ENCODE measurements around the gene PLCXD1.
"Not testable (repeated sequence)": the region's sequence is repeated elsewhere in the genome, so short reads cannot be mapped to it uniquely, and the experiment has no call there.

Gene PLCXD1

DNA sequence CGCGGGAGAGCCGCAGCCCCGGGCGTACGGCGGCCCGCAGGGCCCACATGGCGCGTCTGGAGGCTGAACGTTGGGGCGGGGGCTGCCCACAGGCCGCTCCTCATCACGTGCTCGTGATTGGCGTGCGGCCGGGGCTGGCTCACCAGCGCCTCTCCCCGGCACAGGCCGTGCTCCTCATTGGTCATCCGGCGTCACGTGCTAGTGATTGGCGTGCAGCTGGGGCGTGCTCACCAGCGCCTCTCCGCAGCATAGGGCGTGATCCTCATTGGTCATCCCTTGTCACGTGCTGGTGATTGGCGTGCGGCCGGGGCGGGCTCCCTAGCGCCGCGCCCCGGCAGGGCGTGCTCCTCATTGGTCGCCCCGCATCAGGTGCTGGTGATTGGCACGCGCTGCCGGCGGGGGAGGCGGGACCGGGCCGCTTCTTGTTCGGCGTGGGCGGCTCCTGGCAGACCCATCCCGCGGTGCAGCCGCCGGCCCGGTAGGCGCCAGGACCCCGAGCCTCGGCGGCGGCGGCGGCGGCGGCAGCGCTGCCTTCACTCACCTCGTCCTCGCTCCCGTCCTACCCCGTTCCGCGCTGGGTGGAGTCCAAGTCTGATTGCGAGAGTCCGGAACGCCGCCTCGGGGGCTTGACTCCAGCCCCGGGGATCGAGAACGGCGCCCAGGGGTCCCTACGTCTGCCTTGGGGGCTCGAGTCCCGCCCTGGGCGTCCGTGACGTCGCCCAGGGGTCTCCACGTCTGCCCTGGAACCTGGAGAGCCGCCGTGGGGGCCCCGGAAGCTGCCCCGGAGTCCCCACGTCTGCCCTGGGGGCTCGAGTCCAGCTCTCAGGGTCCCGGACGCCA is 37.8 kb downstream of the PLCXD1 start, which contains the start of gene GTPBP6:
GTPBP6 (minus strand) TSS at position 58 of the 840 bp plus-strand sequence; CDS start at position 49, 9 bp downstream.
- no peak for DNase-seq

DNA sequence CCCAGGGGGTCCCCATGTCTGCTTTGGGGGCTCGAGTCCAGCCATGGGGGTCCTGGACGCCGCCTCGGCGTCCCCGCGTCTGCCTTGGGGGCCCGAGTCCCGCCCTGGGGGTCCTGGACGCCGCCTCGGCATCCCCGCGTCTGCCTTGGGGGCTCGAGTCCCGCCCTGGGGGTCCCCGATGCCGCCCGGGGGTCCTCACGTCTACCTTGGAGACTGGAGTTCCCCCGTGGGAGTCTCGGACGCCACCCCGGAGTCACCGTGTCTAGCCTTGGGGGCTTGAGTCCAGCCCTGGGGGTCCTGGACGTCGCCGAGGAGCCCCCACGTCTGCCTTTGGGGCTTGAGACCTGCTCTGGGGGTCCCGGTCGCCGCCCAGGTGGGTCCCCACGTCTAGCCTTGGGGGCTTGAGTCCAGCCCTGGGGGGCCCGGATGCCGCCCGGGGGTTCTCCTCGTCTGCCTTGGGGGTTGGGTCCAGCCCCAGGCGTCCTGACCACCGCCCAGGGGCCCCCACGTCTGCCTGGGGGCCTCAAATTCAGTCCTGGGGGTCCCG is 38.5 kb downstream of the PLCXD1 start:
- no peak for DNase-seq

DNA sequence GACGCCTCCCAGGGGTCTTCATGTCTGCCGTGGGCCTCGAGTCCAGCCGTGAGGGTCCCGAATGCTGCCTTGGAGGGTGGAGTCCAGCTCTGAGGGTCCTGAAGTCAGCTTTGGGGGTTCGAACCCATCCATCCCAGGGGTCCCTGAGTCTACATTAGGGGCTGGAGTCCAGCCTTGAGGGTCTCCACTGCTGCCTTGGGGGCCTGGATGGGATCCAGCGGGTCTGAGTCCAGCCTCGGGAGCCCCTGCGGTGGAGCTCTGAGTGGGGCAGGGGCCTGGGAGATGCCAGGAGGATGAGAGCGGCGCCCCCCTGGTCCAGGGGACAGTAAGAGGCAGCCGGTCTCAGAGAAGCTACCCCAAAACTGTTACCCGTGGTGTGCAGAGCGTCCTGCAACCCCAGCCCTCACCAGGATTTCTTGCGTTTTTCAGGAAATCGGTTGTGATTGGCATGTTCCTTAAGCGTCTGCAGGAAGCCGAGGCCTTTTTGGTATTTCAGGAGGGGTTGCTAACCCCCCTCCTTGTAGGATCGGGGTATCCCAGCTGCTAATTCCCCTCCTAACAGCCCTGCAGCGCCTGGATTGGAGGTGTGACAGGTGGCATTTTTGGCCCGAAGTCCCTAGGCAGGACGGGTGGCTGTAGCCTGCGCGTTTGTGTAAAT is 39.1 kb downstream of the PLCXD1 start:
- no peak for DNase-seq

DNA sequence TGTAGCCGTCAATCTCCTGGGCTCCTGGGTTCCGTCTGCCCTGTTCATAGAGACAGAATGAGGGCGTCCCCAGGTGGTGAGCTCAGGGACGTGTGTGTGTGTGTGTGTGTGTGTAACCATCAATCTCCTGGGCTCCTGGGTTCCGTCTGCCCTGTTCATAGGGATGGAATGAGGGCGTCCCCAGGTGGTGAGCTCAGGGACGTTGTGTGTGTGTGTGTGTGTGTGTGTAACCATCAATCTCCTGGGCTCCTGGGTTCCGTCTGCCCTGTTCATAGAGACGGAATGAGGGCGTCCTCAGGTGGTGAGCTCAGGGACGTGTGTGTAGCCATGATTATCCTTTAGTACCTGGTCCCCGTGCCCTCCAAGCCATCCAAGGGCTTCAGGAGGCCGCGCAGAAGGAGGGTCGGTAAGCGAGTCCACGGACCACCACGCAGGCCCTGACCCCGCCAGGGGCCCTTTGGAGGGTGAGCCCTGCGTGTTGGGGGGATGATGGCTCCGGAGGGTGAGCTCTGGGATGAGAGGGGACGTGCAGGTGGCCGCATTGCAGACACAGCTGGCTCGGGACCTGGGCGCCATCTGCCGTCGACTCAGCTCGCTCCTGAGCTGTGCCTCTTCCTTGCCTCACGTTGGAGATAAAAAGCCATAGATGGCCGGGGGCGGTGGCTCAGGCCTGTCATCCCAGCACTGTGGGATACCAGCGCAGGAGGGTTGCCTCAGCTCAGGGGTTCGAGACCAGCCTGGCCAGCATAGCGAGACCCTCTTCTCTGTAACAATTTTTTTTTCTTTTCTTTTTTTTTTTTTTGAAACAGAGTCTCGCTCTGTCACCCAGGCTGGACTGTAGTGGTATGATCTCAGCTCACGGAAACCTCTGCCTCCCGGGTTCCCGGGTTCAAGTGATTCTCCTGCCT is 42.8 kb downstream of the PLCXD1 start:
- DNase-seq = no peak

DNA sequence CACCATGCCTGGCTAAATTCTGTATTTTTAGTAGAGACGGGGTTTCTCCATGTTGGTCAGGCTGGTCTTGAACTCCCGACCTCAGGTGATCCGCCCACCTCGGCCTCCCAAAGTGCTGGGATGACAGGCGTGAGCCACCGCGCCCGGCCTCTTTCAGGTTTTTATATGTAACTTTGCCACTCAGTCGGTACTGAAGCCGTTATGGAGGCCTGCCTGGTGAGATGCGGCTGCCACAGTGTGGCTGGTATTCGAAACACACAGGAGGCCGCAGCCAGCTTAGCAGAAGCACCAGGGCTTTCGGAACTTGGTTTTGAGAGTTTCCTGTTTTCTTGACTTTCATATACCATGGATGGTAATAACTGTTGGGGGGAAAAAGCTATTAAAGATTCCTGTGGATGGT is 43.5 kb downstream of the PLCXD1 start:
- not testable (repeated sequence) for DNase-seq

DNA sequence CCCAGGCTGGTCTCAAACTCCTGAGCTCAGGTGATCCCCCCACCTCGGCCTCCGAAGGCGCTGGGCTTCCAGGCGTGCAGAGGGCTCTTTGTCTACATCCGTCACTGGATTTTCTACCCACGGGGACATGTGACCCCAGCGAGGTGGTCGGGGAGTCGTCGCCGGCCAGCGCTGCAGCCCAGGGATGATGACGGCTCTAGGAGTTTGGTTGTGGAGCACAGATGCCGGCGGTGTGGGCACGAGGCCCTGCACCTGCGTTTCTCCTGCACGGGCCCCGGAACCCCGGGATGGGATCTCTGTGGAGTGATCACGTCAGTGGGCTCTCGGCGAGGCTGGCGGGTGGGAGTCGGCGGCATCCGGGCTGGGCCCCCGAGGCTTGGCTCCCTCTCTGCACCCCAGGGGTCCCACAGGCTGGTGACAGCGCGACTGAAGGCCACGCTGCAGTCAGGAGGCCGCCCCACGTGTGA is 46.5 kb downstream of the PLCXD1 start:
- no peak for DNase-seq

DNA sequence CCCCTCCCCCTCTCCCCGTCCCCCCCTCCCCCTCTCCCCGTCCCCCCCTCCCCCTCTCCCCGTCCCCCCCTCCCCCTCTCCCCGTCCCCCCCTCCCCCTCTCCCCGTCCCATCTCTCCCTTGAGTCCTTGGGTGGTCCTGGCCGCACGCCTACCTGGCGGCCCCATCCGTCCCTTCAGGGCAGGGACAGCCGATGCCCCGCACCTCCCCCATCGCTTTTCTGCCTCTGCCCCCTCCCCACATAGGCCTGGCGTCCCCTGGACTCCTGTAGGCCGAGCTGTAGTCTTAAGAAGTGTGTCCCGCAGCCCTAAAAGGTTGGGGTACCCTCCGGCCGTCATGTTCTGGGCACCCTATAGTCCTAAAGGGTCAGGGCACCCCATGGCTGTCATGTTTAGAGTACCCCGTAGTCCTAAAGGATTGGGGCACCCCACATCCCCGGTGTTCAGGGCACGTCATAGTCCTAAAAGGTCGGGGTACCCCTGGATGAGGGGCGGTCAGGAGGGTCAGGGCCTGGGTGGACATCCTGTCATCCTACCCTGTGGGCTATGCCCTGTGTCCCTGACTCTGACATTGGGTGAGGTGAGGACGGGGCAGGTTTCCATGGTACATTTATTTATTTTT is 48.2 kb downstream of the PLCXD1 start:
- DNase-seq = no peak

DNA sequence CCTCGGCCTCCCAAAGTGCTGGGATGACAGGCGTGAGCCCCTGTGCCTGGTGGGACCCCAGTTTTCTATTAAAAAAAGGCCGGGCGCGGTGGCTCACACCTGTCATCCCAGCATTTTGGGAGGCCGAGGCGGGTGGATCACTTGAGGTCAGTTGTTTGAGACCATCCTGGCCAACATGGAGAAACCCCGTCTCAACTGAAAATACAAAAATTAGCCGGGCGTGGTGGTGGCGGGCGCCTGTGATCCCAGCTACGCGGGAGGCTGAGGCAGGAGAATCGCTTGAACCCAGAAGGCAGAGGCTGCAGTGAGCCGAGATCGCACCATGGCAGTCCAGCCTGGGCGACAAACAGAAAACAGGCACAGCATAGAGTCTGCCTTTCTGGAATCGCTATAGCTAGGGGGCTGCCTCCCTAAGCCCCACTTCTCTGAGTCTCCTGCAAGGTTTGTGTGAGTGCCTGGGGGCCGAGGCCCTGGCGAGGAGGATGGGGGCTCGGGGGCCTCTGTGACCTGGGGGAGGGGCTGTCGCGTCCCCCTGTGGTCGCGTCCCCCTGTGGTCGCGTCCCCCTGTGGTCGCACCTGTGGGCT is 49.1 kb downstream of the PLCXD1 start:
- not testable (repeated sequence) for DNase-seq

DNA sequence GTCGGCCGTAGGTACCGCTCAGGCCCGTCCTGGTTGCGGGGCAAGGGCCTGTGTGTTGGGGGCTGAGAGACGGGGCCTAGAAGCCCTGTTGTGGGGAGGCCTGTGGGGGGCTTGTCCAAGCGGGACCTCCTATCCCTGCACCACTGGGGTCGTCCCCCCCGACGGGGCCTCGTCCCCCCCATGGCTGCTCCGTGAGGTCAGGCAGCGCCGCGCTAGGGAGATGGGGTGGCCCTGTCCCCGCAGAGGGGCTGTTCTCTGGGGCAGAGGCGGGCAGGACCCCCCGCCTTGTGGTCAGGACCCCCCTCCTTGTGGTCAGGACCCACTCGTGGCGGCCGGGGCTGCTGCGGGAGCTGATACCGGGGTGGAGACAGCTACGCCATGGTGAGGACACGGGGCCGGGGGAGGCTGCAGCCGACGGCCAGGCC is 49.6 kb downstream of the PLCXD1 start:
- DNase-seq = no peak

DNA sequence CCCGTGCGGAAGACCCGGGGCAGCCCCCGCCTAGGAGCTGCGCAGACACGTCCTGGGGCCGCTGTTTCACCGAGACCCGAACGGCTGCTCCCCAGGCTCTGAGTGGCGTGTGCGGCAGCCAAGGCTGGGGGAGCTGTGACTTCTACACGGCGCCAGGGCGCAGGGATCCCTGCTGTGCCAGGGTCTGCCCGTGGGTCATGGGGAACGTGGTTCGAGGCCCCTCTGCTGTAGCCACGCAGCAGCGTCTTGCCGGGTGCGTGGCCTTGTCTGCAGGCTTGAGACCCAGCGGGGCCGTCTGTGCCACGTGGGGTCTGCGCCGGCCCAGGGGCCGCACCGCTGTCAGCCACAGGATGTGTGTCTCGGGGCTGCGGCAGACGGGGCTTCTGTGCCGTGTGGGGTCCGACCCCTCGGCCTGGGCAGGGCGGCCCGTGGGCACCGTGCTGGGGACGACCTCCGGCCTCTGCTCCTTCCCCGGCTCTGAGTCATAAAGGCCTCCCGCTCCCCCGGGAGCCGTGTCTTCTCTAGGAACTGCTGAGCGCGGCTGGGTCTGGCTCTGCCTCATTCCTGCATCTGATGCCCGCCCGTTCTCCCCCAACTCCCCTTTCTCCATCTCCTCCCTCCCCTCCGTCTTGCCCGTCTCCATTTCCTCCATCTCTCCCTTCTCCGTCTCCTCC is 50.1 kb downstream of the PLCXD1 start:
- DNase-seq = peak in 1 of 2 experiments; percentile 34

DNA sequence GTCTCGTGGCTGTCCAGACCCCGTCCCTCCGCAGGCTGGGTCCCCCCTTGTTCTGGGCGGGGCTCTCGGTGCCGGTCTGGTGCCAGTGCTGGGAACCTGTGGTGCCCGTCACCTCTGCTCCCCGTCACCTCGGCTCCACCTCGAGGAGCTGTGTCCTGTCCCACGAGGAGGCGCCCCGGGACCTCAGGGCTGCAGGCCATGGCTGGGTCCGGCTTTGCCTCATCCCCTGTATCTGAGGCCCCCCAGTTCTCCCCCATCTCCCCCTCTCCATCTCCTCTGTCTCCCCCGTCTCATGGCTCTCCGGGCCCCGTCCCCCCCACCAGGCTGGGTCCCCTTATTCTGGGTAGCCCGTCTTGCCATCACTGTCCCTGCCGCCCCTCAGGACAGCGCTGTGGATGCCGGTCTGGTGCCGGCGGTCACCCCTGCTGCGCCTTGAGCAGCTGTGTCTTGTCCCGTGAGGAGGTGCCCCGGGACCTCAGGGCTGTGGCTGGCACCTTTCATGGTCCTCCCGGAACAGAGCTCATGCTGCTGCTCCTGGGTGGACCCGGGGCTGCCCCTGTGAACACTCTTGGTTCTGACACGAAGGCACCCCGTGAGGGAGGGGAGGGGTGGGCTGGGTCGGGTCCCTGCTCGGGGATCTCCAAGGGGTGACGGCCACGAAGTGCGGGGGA is 50.8 kb downstream of the PLCXD1 start:
- no peak for DNase-seq

DNA sequence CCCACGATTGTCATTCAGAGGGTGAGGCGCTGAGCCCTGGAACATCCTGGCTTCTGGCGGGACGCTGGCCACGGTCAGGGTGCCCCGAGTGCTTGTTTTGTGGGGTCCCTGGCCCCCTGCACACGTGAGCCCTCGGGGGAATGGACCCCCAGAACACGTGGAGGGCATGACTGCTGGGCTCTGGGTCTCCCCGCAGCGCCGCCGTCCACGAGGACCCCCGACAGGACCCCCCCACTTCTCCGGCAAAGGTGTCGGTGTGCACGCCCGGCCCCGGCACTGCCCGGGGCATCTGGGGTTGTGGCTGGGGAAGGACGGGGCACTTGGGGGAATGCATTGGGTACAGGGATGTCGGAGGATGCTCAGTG is 51.3 kb downstream of the PLCXD1 start:
- no peak for DNase-seq

DNA sequence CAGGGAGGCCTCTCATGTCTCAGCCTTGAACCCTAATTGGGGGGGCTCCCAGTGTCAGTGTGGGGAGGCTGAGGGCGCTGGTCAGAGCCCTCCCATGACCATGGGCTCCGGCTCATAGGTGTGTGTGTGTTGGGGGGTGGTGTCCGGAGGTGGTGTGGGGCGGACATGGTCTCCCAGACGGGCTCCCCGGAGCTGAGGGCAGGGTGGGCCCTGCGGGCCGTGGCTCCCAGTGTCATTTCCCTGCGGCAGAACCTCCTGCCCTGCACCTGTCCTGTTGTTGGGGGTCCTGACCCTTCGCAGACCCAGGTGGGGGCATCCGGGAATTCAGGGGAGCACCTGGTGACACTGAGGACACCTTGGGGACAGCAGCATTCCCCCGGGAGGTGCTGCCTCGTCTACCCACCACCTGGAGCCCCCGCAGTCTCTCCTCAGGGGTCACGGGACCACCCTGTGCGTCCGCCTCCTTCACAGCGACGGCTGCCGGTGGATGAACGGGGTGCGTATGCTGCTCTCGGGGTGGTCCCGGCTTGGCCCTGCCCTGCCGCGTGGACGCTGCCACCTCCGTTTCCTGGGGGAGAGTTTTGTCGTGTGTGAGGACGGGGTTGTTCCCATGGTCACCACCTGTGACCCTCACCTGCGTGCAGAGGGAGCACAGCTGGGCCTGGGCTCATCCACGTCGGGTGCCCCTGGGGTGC is 51.9 kb downstream of the PLCXD1 start:
- DNase-seq = no peak

DNA sequence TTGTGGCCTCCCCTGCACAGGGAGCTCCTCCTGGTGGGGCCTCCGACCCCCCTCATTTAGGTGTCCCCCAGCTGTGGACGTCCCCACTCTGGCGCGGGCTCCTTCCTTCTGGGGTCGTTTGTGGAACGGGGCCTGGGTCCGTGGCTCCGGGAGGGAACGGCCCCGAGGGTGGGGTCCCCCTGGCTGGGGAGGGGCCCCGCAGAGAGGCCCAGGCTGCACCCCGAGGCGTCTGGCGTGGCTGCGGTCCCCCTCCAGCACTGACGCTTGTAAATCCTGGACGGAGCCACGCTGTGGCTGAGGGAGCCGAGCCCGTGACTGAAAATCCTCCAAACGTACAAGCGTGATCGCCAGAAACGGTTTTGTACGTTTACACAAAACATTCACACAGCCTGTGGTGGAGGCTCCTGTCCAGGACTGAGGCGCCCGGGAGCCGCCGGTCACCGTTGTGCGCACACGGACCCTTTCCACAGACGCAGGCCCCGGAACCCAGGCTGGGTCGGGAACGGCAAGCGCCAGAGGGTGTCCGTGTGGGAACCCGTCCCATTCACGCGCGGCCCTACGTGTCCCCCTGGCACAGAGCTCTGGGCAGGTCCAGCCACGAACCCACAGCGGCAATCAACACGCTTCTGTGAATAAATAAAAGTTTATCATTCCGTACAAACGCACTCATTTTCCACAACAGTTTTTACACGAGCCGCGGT is 52.6 kb downstream of the PLCXD1 start:
- DNase-seq = no peak

DNA sequence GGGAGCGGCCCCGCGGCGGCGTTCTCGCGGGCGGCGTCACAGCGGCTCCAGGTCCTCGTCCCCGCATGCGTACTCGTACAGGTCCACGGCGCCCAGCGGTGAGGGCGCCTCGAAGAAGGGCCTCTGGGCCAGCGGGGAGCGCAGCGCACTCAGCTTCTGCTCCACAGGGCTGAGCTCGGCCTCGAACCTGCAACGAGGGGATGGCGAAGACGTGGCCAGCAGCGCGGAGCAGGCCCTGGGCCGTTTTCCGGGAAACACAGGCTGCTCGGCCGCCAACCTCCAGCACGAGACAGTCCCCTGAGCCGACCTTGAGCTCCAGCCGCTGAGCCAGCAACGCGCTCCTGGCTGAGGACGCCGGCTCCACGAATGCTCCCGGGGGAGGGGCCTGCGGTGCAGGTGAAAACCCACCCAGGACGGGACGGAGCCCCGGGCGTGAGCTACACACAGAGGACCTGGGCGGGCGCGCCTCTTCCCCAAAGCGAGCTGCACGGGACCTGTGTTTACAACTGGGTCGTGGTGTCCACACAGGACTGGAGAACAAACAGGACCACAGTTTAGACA is 53.2 kb downstream of the PLCXD1 start:
- DNase-seq = no peak

DNA sequence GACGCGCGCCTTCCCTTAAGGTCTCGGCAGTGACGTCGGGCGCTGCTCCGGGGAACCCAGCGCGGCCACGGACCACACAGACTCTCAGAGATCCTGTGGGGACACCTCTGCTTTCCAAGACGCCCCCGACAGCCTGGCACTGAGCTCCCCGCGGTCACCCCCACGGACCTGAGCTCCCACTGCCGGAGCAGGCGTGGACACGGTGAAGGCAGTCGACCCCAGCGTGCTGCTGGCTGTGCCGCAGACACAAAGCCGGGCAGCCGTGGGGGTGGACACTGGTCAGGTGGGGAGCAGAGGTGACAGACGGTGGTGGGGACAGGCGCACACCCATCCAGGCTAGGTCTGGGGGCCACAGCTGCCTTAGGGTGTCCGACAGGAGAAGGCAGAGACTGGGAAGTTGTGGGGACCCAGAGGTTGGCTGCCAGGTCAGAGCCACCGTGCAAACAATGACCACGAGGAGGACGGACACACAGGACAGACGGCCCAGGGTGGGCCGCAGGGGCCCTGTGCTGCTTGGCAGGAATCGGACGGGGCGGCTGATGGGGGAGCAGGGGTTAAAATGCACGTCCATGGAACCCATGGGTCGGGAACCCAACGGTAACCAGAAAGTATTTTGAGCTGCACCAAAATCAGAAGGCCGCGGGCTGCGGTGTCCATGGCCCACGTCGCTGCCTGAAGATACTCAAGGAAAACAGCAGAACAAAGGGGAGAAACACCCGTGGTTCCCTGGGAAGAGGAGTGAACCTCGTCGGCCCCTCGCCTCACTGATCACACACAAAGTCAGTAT is 54.0 kb downstream of the PLCXD1 start:
- DNase-seq = no peak

DNA sequence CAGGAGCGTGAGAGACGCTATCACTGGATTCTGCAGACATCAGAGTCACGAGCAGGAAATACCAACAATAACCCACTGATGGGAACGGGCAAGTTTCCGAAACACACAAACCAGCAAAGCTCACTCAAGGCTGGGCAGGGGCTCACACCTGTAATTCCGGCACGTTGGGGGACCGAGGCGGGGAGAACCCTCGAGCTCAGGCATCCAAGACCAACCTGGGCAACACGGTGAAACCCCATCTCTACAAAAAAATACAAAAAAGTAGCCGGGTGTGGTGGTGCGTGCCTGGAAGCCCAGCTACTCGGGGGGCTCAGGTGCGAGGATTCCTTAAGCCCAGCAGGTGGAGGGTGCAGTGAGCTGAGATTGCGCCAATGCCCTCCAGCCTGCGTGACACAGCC is 54.6 kb downstream of the PLCXD1 start:
- no peak for DNase-seq

DNA sequence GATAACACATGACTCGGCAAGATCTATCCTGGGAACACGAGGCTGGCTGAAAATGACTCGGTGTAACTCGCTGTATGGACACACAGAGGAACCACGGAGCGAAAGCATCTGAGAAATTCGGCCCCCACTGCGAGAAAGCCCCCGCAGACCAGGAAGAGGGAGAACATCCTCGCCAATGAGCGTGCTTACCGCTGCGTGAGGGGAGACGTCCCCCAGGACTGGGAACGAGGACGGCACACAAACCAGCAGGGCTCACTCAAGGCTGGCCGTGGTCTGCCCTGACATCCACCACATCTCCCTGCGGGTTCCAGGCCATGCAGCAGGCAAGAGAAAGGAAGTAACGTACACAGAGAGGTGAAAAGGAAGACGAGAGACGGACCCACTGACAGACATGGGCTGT is 55.0 kb downstream of the PLCXD1 start:
- no peak for DNase-seq
